Measurements from ENCODE around the gene DCST1. TPM values are rescaled to one million over a fixed set of nuclear protein-coding genes. Genes with fewer than 3 reads are reported as not detected.
A peak's percentile ranks its signal among the peaks of the same experiment; 100 is the strongest.

DCST1 gene
- total and polyA plus RNA-seq, 2 of the 4 experiments (the other 2 are of a cell fraction): not detected

DNA sequence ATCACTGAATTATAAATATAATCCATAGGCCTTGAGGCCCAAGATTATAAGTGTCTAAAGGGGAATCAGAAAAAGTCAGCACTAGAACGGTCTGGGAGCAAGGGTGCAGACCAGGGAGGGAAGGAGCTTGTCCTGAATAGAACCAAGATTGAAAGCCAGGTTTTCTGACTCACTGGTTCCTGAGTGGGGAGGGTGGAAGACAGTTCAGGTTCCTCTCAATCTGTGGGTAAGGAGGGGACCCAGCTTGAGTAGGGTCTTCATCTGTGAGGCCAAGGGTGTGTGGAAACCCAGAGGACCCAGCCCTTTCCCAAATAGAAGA is 39.4 kb upstream of the DCST1 start:
- Histone ChIP-seq H3K4ac (ENCODE audit: low read depth, low read length) (no peak overlapping the region), H3K9me3 (ENCODE audit: control insufficient read depth, insufficient read depth, low read length) (no peaks in the 10 kb centered on the region), H4K8ac (ENCODE audit: low read depth in 2 of 2, low read length in 2 of 2) (no peak overlapping the region), H2BK20ac (ENCODE audit: low read depth, low read length) (0 out of 2 replicates have a peak overlapping the region, but pooled peaks have one; percentile 8), H2AK9ac (replicated peaks; ENCODE audit: low read depth, low read length, poor library complexity) (no peak overlapping the region), H3K14ac (replicated peaks; ENCODE audit: low read depth, low read length) (no peak overlapping the region), H4K91ac (ENCODE audit: insufficient read depth, low read depth, low read length) (no peak overlapping the region), H3K36me3 (ENCODE audit: control insufficient read depth, insufficient read depth, low read length) (peaks cover 12% of the 10 kb centered on the region), H3K18ac (ENCODE audit: low read depth, low read length) (no peak overlapping the region), H4K20me1 (ENCODE audit: insufficient read depth, low read length) (0 out of 2 replicates have a peak, but pooled peaks cover 3% of the 10 kb centered on the region), H3K56ac (ENCODE audit: extremely low read depth, insufficient read depth, low read length) (no peak overlapping the region), H4K5ac (ENCODE audit: low read depth, low read length) (no peak overlapping the region; the same call in 1 of the 2 replicates), H3K23ac (ENCODE audit: low read depth, low read length) (no peak overlapping the region), H3K79me1 (ENCODE audit: low read depth in 1 of 2, low read length in 2 of 2) (peaks cover 8 to 18% of the 10 kb centered on the region in 2 experiments), H2BK5ac (ENCODE audit: low read depth, low read length, poor library complexity, severe bottlenecking) (no peak overlapping the region), H3K4me3 (ENCODE audit: insufficient read depth, low read depth, low read length) (no peak overlapping the region), H2AFZ (replicated peaks; ENCODE audit: low read length, poor library complexity) (no peak overlapping the region), H3K27ac (ENCODE audit: insufficient read depth, low read length) (no peak overlapping the region), H2BK120ac (ENCODE audit: low read depth, low read length) (no peak overlapping the region), H3K27me3 (ENCODE audit: control insufficient read depth, insufficient read depth, low read length) (no peaks in the 10 kb centered on the region), H3K4me1 (ENCODE audit: control insufficient read depth, insufficient read depth, low read length) (peaks cover 6% of the 10 kb centered on the region), H3K9me1 (ENCODE audit: insufficient read depth, low read length) (peaks cover 7% of the 10 kb centered on the region), H2AK5ac (ENCODE audit: low read depth, low read length) (no peak overlapping the region), H3K4me2 (ENCODE audit: low read depth, low read length) (no peak overlapping the region), H3K9ac (ENCODE audit: low read depth, low read length) (no peak overlapping the region), H2BK15ac (ENCODE audit: low read depth, low read length) (no peak overlapping the region)
- TF ChIP-seq NFE2L2 (IDR thresholded peaks at IDR 0.05; ENCODE audit: low read depth, low read length) (no peak), RAD21 (IDR thresholded peaks at IDR 0.05; ENCODE audit: low read length) (no peak), CEBPB (IDR thresholded peaks at IDR 0.05; ENCODE audit: low read depth, low read length) (no peak), MAZ (IDR thresholded peaks at IDR 0.05; ENCODE audit: borderline replicate concordance, low read depth, low read length) (no peak), POLR2A (IDR thresholded peaks at IDR 0.05; ENCODE audit: low read depth, low read length) (no peak), MXI1 (IDR thresholded peaks at IDR 0.05; ENCODE audit: borderline replicate concordance, low read depth, low read length) (no peak), FOS (IDR thresholded peaks at IDR 0.05; ENCODE audit: low read depth, low read length) (no peak), RFX5 (IDR thresholded peaks at IDR 0.05; ENCODE audit: low read depth, low read length) (no peak), SMC3 (IDR thresholded peaks at IDR 0.05; ENCODE audit: low read depth, low read length) (no peak), BHLHE40 (IDR thresholded peaks at IDR 0.05; ENCODE audit: low read depth, low read length) (no peak), MAFK (IDR thresholded peaks at IDR 0.05; ENCODE audit: low read depth, low read length) (no peak), CHD1 (IDR thresholded peaks at IDR 0.05; ENCODE audit: low read depth, low read length) (no peak), RCOR1 (IDR thresholded peaks at IDR 0.05; ENCODE audit: insufficient replicate concordance, low read length) (no peak)
- TF ChIP-seq, protein P1, sequence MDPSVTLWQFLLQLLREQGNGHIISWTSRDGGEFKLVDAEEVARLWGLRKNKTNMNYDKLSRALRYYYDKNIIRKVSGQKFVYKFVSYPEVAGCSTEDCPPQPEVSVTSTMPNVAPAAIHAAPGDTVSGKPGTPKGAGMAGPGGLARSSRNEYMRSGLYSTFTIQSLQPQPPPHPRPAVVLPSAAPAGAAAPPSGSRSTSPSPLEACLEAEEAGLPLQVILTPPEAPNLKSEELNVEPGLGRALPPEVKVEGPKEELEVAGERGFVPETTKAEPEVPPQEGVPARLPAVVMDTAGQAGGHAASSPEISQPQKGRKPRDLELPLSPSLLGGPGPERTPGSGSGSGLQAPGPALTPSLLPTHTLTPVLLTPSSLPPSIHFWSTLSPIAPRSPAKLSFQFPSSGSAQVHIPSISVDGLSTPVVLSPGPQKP (IDR thresholded peaks at IDR 0.05; ENCODE audit: borderline replicate concordance, low read depth, low read length): no peak
- TF ChIP-seq, protein P2, sequence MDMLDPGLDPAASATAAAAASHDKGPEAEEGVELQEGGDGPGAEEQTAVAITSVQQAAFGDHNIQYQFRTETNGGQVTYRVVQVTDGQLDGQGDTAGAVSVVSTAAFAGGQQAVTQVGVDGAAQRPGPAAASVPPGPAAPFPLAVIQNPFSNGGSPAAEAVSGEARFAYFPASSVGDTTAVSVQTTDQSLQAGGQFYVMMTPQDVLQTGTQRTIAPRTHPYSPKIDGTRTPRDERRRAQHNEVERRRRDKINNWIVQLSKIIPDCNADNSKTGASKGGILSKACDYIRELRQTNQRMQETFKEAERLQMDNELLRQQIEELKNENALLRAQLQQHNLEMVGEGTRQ (IDR thresholded peaks at IDR 0.05; ENCODE audit: low read depth, low read length): no peak
- TF ChIP-seq, protein P3, sequence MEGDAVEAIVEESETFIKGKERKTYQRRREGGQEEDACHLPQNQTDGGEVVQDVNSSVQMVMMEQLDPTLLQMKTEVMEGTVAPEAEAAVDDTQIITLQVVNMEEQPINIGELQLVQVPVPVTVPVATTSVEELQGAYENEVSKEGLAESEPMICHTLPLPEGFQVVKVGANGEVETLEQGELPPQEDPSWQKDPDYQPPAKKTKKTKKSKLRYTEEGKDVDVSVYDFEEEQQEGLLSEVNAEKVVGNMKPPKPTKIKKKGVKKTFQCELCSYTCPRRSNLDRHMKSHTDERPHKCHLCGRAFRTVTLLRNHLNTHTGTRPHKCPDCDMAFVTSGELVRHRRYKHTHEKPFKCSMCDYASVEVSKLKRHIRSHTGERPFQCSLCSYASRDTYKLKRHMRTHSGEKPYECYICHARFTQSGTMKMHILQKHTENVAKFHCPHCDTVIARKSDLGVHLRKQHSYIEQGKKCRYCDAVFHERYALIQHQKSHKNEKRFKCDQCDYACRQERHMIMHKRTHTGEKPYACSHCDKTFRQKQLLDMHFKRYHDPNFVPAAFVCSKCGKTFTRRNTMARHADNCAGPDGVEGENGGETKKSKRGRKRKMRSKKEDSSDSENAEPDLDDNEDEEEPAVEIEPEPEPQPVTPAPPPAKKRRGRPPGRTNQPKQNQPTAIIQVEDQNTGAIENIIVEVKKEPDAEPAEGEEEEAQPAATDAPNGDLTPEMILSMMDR (conservative IDR thresholded peaks at IDR 0.05; ENCODE audit: low read depth, low read length): no peak
- no TSS peak for BruUV-seq (replicated peaks)
- no peak for DNase-seq
- POLR2A ChIA-PET (ENCODE audit: unreplicated experiment): no interaction called here
- CTCF ChIA-PET: interaction anchor here (0.6 to 1.3 kb wide), 3 partner anchors 21 to 633 kb away, joined by 3 to 4 read pairs (median 4); no protein-coding TSS in a partner anchor
- no peak for ATAC-seq (ENCODE audit: low read depth)
- intact Hi-C loops (cut with micrococcal nuclease): no loop called here
- dilution Hi-C loops (cut with HindIII; ENCODE audit: low sequenced_read_pairs, unreplicated experiment): no loop called here
- in situ Hi-C loops (cut with MboI; ENCODE audit: low sequenced_read_pairs): no loop called here
- WGBS, 2 experiments (ENCODE audit: extremely low coverage in 2 of 2, insufficient read length in 1 of 2): 80% methylated on average over 1 of the region's 1 CpG; no CpG with 5 or more reads in 1 of the 2 experiments

Data from IMR-90 (cell line).